Gastrocnemius medialis (tissue), 4 donors: Measurements from ENCODE around the gene SMOC1. TPM values are rescaled to one million over a fixed set of nuclear protein-coding genes. Genes with fewer than 3 reads are reported as not detected.

Source experiments
- ATAC-seq, 2 donors: fragments of 150-250 bp; one replicate each; pipeline ENCODE4 v1.9.1; 2016
- DNase-seq, 2 donors: peaks; one replicate each; pipeline ENCODE4 v3.0.0-alpha.2; 2019
- H3K27ac ChIP-seq, 4 donors: fragments of 200-600 bp; sonication (generic); 1 replicate in 1 of 4; 2 replicates in 3 of 4; pipeline ENCODE4 v1.5.1; 2016 to 2018; ENCODE audit warnings: mild to moderate bottlenecking in 2 of 4, moderate library complexity in 1 of 4
- H3K27me3 ChIP-seq, 3 donors: fragments of 200-600 bp; sonication (generic) in 2 of 3; 1 replicate in 1 of 3; 2 replicates in 2 of 3; pipeline versions ENCODE4 v1.5.1 to v1.6.0; 2016 to 2019; ENCODE audit warnings: mild to moderate bottlenecking in 1 of 3, moderate library complexity in 1 of 3
- H3K36me3 ChIP-seq, 2 donors: fragments of 200-600 bp; sonication (generic) in 1 of 2; one replicate each; pipeline ENCODE4 v1.5.1; 2017 to 2018
- H3K4me1 ChIP-seq, 2 donors: fragments of 200-600 bp; sonication (generic) in 1 of 2; one replicate each; pipeline ENCODE4 v1.5.1; 2016 to 2017; ENCODE audit warnings: mild to moderate bottlenecking in 2 of 2
- H3K4me3 ChIP-seq, 4 donors: fragments of 200-600 bp; sonication (generic) in 3 of 4; 1 replicate in 1 of 4; 2 replicates in 3 of 4; pipeline ENCODE4 v1.5.1; 2016 to 2019; ENCODE audit warnings: mild to moderate bottlenecking in 2 of 4
- H3K9me3 ChIP-seq, 3 donors: fragments of 200-600 bp; sonication (generic) in 2 of 3; 1 replicate in 1 of 3; 2 replicates in 2 of 3; pipeline ENCODE4 v1.5.1; 2016 to 2019
- CTCF ChIP-seq, 5 experiments: fragments of 450-650 bp in 3 of 5; fragments of 200-600 bp in 2 of 5; sonication (generic) in 2 of 5; IDR thresholded peaks in 4 of 5; conservative IDR thresholded peaks in 1 of 5; 1 replicate in 4 of 5; 2 replicates in 1 of 5; pipeline ENCODE4 v1.5.1; 2016 to 2019; ENCODE audit warnings: antibody characterized with exemption in 5 of 5, mild to moderate bottlenecking in 3 of 5, moderate library complexity in 3 of 5
- POLR2A ChIP-seq, 2 donors: fragments of 450-650 bp; IDR thresholded peaks; one replicate each; pipeline ENCODE4 v1.6.1; 2017; ENCODE audit warnings: antibody characterized with exemption in 2 of 2, mild to moderate bottlenecking in 2 of 2, moderate library complexity in 2 of 2
- in situ Hi-C, 4 donors: fragments of 200-750 bp; cut with MboI; loops; one replicate each; pipeline versions ENCODE4 v1.15.0 to v1.8.0; 2017; ENCODE audit warnings: low sequenced_read_pairs in 4 of 4
- intact Hi-C: fragments of 100-400 bp; cut with DNase I; formaldehyde crosslinking; loops from one replicate; pipeline ENCODE4 v1.15.1; 2023; ENCODE audit warnings: low total_unique reads
- total RNA-seq, 4 donors: library from RNA; depleted of rRNA; stranded (reverse); fragments of >200 nt; gene quantifications; one replicate each; pipeline versions ENCODE4 v1.1.0 to v1.2.3, GENCODE V29; 2016

SMOC1 gene
- total RNA-seq, 4 donors from 2014 or later, result 2.7 to 10.2 (median 7.8) TPM

- Histone ChIP-seq H3K27me3 (no peaks in the 10 kb centered on the region), H3K36me3 (no peaks in the 10 kb centered on the region), H3K4me1 (no peaks in the 10 kb centered on the region), H3K27ac (no peak overlapping the region), H3K4me3 (no peak overlapping the region), H3K9me3 (no peaks in the 10 kb centered on the region)
- no peak for DNase-seq
- in situ Hi-C loops, result no loop called here
- ATAC-seq, result no peak
- intact Hi-C loops, result no loop called here
- TF ChIP-seq POLR2A (IDR thresholded peaks at IDR 0.05), result no peak
- no peak for TF ChIP-seq CTCF (IDR thresholded peaks at IDR 0.05 in 4 of 5, conservative IDR thresholded peaks at IDR 0.05 in 1 of 5)
These were observed 123.6 kb downstream of the SMOC1 start for GRCh38 chr14:70002589-70003346.

GRCh38 chr14:70004791-70005190 lies 125.6 kb downstream of the SMOC1 start:
- intact Hi-C loops, result no loop called here

GRCh38 chr14:70005281-70005805 lies 126.1 kb downstream of the SMOC1 start:
- intact Hi-C loops, result no loop called here
- Histone ChIP-seq H3K4me3 (no peak overlapping the region), H3K27me3 (no peaks in the 10 kb centered on the region), H3K36me3 (no peaks in the 10 kb centered on the region), H3K27ac (no peak overlapping the region), H3K9me3 (no peaks in the 10 kb centered on the region), H3K4me1 (no peaks in the 10 kb centered on the region)
- in situ Hi-C loops, result no loop called here
- TF ChIP-seq CTCF (IDR thresholded peaks at IDR 0.05 in 4 of 5, conservative IDR thresholded peaks at IDR 0.05 in 1 of 5), result no peak
- no peak for TF ChIP-seq POLR2A (IDR thresholded peaks at IDR 0.05)
- DNase-seq (no peak), ATAC-seq (no peak)

More at GRCh38 chr14:70004791-70005190, 125.6 kb downstream of the SMOC1 start:
- Histone ChIP-seq H3K4me1 (no peaks in the 10 kb centered on the region), H3K4me3 (no peak overlapping the region), H3K9me3 (no peaks in the 10 kb centered on the region), H3K36me3 (no peaks in the 10 kb centered on the region), H3K27me3 (no peaks in the 10 kb centered on the region), H3K27ac (no peak overlapping the region)
- DNase-seq, result no peak
- ATAC-seq, result no peak
- TF ChIP-seq POLR2A (IDR thresholded peaks at IDR 0.05), result no peak
- no peak for TF ChIP-seq CTCF (IDR thresholded peaks at IDR 0.05 in 4 of 5, conservative IDR thresholded peaks at IDR 0.05 in 1 of 5)
- in situ Hi-C loops, result no loop called here

- ATAC-seq (no peak), DNase-seq (no peak)
- no peaks in the 10 kb centered on the region for H3K36me3 ChIP-seq
- TF ChIP-seq POLR2A (IDR thresholded peaks at IDR 0.05) (no peak), CTCF (IDR thresholded peaks at IDR 0.05 in 4 of 5, conservative IDR thresholded peaks at IDR 0.05 in 1 of 5) (no peak)
- H3K27me3 ChIP-seq, result no peaks in the 10 kb centered on the region
- intact Hi-C loops (no loop called here), in situ Hi-C loops (no loop called here)
- no peaks in the 10 kb centered on the region for H3K9me3 ChIP-seq
- no peak overlapping the region for H3K27ac ChIP-seq
- H3K4me1 ChIP-seq, result no peaks in the 10 kb centered on the region
- no peak overlapping the region for H3K4me3 ChIP-seq
These were observed 127.5 kb downstream of the SMOC1 start for GRCh38 chr14:70006699-70007098.
